Endothelial cell of umbilical vein (primary cell): ENCODE data around the gene LPP. TPM values are rescaled to one million over a fixed set of nuclear protein-coding genes. Genes with fewer than 3 reads are reported as not detected.

ENCODE experiments used
- BruUV-seq: library from RNA; stranded (reverse); fragments of 400-500 nt; replicated peaks from 2 replicates; lab custom pipeline; 2021; lab: Mats Ljungman, UMichigan
- CTCF ChIA-PET: fragments of 300-600, 350-600 bp; sonication (Branson Sonifier 250); formaldehyde crosslinking; loops from one replicate; lab custom pipeline; 2021; ENCODE audit warnings: antibody characterized with exemption, inconsistent platforms; lab: Charles Lee
- POLR2A ChIA-PET: fragments of 300-600, 350-600 bp; sonication (Branson Sonifier 250); formaldehyde crosslinking; loops from one replicate; lab custom pipeline; 2021; ENCODE audit warnings: antibody characterized with exemption, inconsistent platforms; lab: Charles Lee
- DNase-seq: peaks from one replicate; pipeline ENCODE4 v3.0.0-alpha.2; 2011; ENCODE audit warnings: low read depth, low spot score
- FAIRE-seq: peaks from 2 replicates; lab custom pipeline; 2011; peaks lifted over from hg19 to GRCh38; lab: Jason Lieb, UNC
- H2AFZ ChIP-seq: 2 replicates; pipeline ENCODE4 v1.6.0; 2012; ENCODE audit warnings: low read depth, low read length, control low read depth, inconsistent platforms
- H3K27ac ChIP-seq: 2 replicates; pipeline ENCODE4 v1.5.1; 2011; ENCODE audit warnings: low read depth, mild to moderate bottlenecking, control low read depth, low read length, moderate library complexity; ENCODE audit not compliant: insufficient read depth
- H3K27me3 ChIP-seq, 2 experiments: 2 replicates each; pipeline versions ENCODE4 v1.6.0 to v1.6.1; 2011; ENCODE audit warnings: low read length in 2 of 2, mixed read lengths in 1 of 2; ENCODE audit not compliant: control insufficient read depth in 2 of 2, insufficient read depth in 2 of 2
- H3K36me3 ChIP-seq, 2 experiments: 2 replicates in 1 of 2; 3 replicates in 1 of 2; pipeline ENCODE4 v1.5.1; 2011; ENCODE audit warnings: low read length in 2 of 2, mild to moderate bottlenecking in 1 of 2, moderate library complexity in 1 of 2; ENCODE audit not compliant: control insufficient read depth in 2 of 2, insufficient read depth in 2 of 2; ENCODE audit errors: extremely low read depth in 1 of 2
- H3K4me1 ChIP-seq: 3 replicates; pipeline ENCODE4 v1.5.1; 2011; ENCODE audit warnings: mild to moderate bottlenecking, low read length; ENCODE audit not compliant: control insufficient read depth, insufficient read depth; ENCODE audit errors: extremely low read depth
- H3K4me2 ChIP-seq: 2 replicates; pipeline ENCODE4 v1.6.1; 2011; ENCODE audit warnings: low read length, control low read depth, mixed read lengths; ENCODE audit not compliant: insufficient read depth
- H3K4me3 ChIP-seq, 3 experiments: fragments of 200-600 bp in 1 of 3; sonication (generic), shearing (Covaris generic) in 1 of 3; replicated peaks in 1 of 3; 2 replicates each; pipeline ENCODE4 v1.5.1; 2011 to 2016; ENCODE audit warnings: control low read depth in 3 of 3, low read length in 3 of 3, mild to moderate bottlenecking in 2 of 3, inconsistent platforms in 1 of 3, low read depth in 1 of 3, moderate library complexity in 1 of 3; ENCODE audit not compliant: insufficient read depth in 1 of 3
- H3K79me2 ChIP-seq: 2 replicates; pipeline ENCODE4 v1.6.0; 2012; ENCODE audit warnings: low read length, inconsistent platforms; ENCODE audit not compliant: control insufficient read depth, insufficient read depth
- H3K9ac ChIP-seq: replicated peaks from 2 replicates; pipeline ENCODE3; 2011; ENCODE audit warnings: low read length, control low read depth; ENCODE audit not compliant: insufficient read depth; ENCODE audit errors: extremely low read depth
- H3K9me1 ChIP-seq: replicated peaks from 3 replicates; pipeline ENCODE4 v1.6.0; 2011; ENCODE audit warnings: mild to moderate bottlenecking, low read length; ENCODE audit not compliant: control insufficient read depth, insufficient read depth; ENCODE audit errors: extremely low read depth
- H3K9me3 ChIP-seq: replicated peaks from 2 replicates; pipeline ENCODE4 v1.5.1; 2012; ENCODE audit warnings: low read length, inconsistent platforms; ENCODE audit not compliant: control insufficient read depth, insufficient read depth
- H4K20me1 ChIP-seq: replicated peaks from 2 replicates; pipeline ENCODE3; 2011; ENCODE audit warnings: mild to moderate bottlenecking, low read length; ENCODE audit not compliant: control insufficient read depth, insufficient read depth; ENCODE audit errors: extremely low read depth
- EZH2 ChIP-seq: IDR thresholded peaks from 2 replicates; pipeline ENCODE4 v1.6.1; 2012; ENCODE audit warnings: borderline replicate concordance, low read depth, mild to moderate bottlenecking, moderate library complexity, low read length, inconsistent platforms; ENCODE audit not compliant: severe bottlenecking
- FOS ChIP-seq: IDR thresholded peaks from 2 replicates; pipeline ENCODE4 v1.6.1; 2011; ENCODE audit warnings: mild to moderate bottlenecking, low read length, moderate library complexity, borderline replicate concordance; ENCODE audit not compliant: insufficient read depth
- JUN ChIP-seq: IDR thresholded peaks from 2 replicates; pipeline ENCODE4 v1.6.1; 2011; ENCODE audit warnings: borderline replicate concordance, low read depth; ENCODE audit not compliant: insufficient read length, insufficient read depth
- MYC ChIP-seq: IDR thresholded peaks from one replicate; pipeline ENCODE4 v1.6.1; 2011; ENCODE audit warnings: mild to moderate bottlenecking, low read depth, low read length
- POLR2A ChIP-seq: IDR thresholded peaks from 2 replicates; pipeline ENCODE4 v1.6.1; 2012; ENCODE audit warnings: low read depth, mild to moderate bottlenecking, control low read depth, low read length
- POLR2AphosphoS5 ChIP-seq: IDR thresholded peaks from 2 replicates; pipeline ENCODE4 v1.6.1; 2012; ENCODE audit warnings: low read depth, mild to moderate bottlenecking, control low read depth, low read length, moderate library complexity; ENCODE audit not compliant: insufficient read depth
- dilution Hi-C: fragments of 300-500 bp; cut with MboI; formaldehyde crosslinking; loops from one replicate; pipeline ENCODE4 v1.15.0; 2019; ENCODE audit warnings: low sequenced_read_pairs; ENCODE audit not compliant: extremely low pct_ligation_motif_present
- intact Hi-C: fragments of 100-400 bp; cut with micrococcal nuclease; formaldehyde crosslinking; loops from one replicate; pipeline ENCODE4 v1.10.0; 2022
- polyA plus RNA-seq, 4 experiments: library from polyadenylated mRNA; depleted of rRNA in 3 of 4; stranded (reverse) in 3 of 4; unstranded in 1 of 4; fragments of >200 nt; gene quantifications; 2 replicates each; pipeline versions ENCODE4 v1.2.1 to v1.2.3, GENCODE V29; 2011 to 2012; ENCODE audit warnings: missing spikeins in 1 of 4
- total RNA-seq: library from RNA; stranded (reverse); gene quantifications from 2 replicates; pipeline ENCODE4 v1.2.3, GENCODE V29; 2021

LPP gene
- total and polyA plus RNA-seq, 2 donors (not counting 3 experiments of a cell fraction or from before 2014, with no cell fraction given) = 16.9 to 153 TPM

- peaks cover 0 to 2% of the 10 kb centered on the region in 2 experiments for H3K36me3 ChIP-seq
- no peak overlapping the region for H3K27ac ChIP-seq
- BruUV-seq = no TSS peak
- no peaks in the 10 kb centered on the region for H3K9me1 ChIP-seq
- H3K27me3 ChIP-seq = no peaks in the 10 kb centered on the region
- DNase-seq = no peak
- no peak overlapping the region for H3K4me2 ChIP-seq
- no peak overlapping the region for H3K4me3 ChIP-seq
- peaks cover 8% of the 10 kb centered on the region for H3K4me1 ChIP-seq
- H3K9ac ChIP-seq = no peak overlapping the region
- peaks cover 64% of the 10 kb centered on the region for H3K79me2 ChIP-seq
- intact Hi-C loops = no loop called here
- peaks cover 6% of the 10 kb centered on the region for H4K20me1 ChIP-seq
- no peak for FAIRE-seq
- CTCF ChIA-PET = no interaction called here
- dilution Hi-C loops = no loop called here
- H3K9me3 ChIP-seq = no peaks in the 10 kb centered on the region
- POLR2A ChIA-PET = interaction anchor here (0.5 kb wide), 1 partner anchor 12 kb away, joined by 4 read pairs; no protein-coding TSS in a partner anchor
- no peak overlapping the region for H2AFZ ChIP-seq
- no peak for TF ChIP-seq MYC
- TF ChIP-seq EZH2 = no peak
- TF ChIP-seq JUN = no peak
- no peak for TF ChIP-seq POLR2AphosphoS5
- no peak for TF ChIP-seq FOS
- TF ChIP-seq POLR2A = no peak
These were observed 24.5 kb downstream of the LPP start for GRCh38 chr3:188178293-188178936.
